H1 (cell line): ENCODE measurements around the gene KLHL14. TPM values are rescaled to one million over a fixed set of nuclear protein-coding genes. Genes with fewer than 3 reads are reported as not detected.

ENCODE experiments used
- CTCF ChIA-PET: fragments of 300-600 bp; sonication (Branson Sonifier 250); formaldehyde crosslinking; loops from one replicate; lab custom pipeline; 2021; ENCODE audit not compliant: partially characterized antibody; lab: Charles Lee
- POLR2A ChIA-PET: fragments of 300-600 bp; sonication (Branson Sonifier 250); formaldehyde crosslinking; loops from one replicate; lab custom pipeline; 2021; ENCODE audit warnings: inconsistent platforms; ENCODE audit not compliant: partially characterized antibody; lab: Charles Lee
- DNase-seq, 2 experiments: peaks; one replicate each; pipeline versions ENCODE4 v3.0.0 to v3.0.0-alpha.2; 2010 to 2022; ENCODE audit warnings: low spot score in 2 of 2, low read depth in 1 of 2, mixed read lengths in 1 of 2
- FAIRE-seq: peaks from 2 replicates; lab custom pipeline; 2011; peaks lifted over from hg19 to GRCh38; lab: Jason Lieb, UNC
- H2AFZ ChIP-seq: 2 replicates; pipeline ENCODE4 v1.8.1; 2012; ENCODE audit warnings: low read length, inconsistent platforms
- H2AK5ac ChIP-seq: 2 replicates; pipeline ENCODE4 v1.6.1; 2013; ENCODE audit warnings: low read depth, low read length
- H2BK120ac ChIP-seq: replicated peaks from 2 replicates; pipeline ENCODE3; 2013; ENCODE audit warnings: low read depth, low read length, inconsistent platforms
- H2BK12ac ChIP-seq: 2 replicates; pipeline ENCODE4 v1.6.1; 2013; ENCODE audit warnings: low read depth, low read length
- H2BK15ac ChIP-seq: 2 replicates; pipeline ENCODE4 v1.6.1; 2013; ENCODE audit warnings: low read length
- H2BK20ac ChIP-seq: 2 replicates; pipeline ENCODE4 v1.6.1; 2013; ENCODE audit warnings: low read length
- H2BK5ac ChIP-seq: 2 replicates; pipeline ENCODE4 v1.6.1; 2013; ENCODE audit warnings: low read depth, low read length
- H3K14ac ChIP-seq: 2 replicates; pipeline ENCODE4 v1.6.1; 2013; ENCODE audit warnings: inconsistent platforms; ENCODE audit not compliant: insufficient read length
- H3K18ac ChIP-seq: 2 replicates; pipeline ENCODE4 v1.6.1; 2013; ENCODE audit warnings: low read length; ENCODE audit errors: extremely low read depth
- H3K23ac ChIP-seq: 2 replicates; pipeline ENCODE4 v1.6.1; 2013; ENCODE audit warnings: inconsistent platforms; ENCODE audit not compliant: insufficient read length
- H3K23me2 ChIP-seq: 2 replicates; pipeline ENCODE4 v1.6.1; 2013; ENCODE audit warnings: low read depth, low read length
- H3K27ac ChIP-seq: 2 replicates; pipeline ENCODE4 v1.6.1; 2011; ENCODE audit warnings: low read depth, low read length, inconsistent platforms
- H3K27me3 ChIP-seq, 4 experiments: replicated peaks in 1 of 4; 1 replicate in 1 of 4; 2 replicates in 3 of 4; pipeline versions ENCODE4 v1.6.1 to v1.8.1; 2011 to 2013; ENCODE audit warnings: low read length in 3 of 4, mild to moderate bottlenecking in 3 of 4, inconsistent platforms in 2 of 4, mixed read lengths in 2 of 4, moderate library complexity in 1 of 4; ENCODE audit not compliant: control insufficient read depth in 3 of 4, insufficient read depth in 3 of 4; ENCODE audit errors: extremely low read depth in 1 of 4
- H3K36me3 ChIP-seq, 4 experiments: 2 replicates each; pipeline versions ENCODE4 v1.6.1 to v1.8.1; 2011 to 2013; ENCODE audit warnings: mild to moderate bottlenecking in 4 of 4, low read length in 3 of 4, moderate library complexity in 2 of 4, control low read depth in 1 of 4, inconsistent platforms in 1 of 4; ENCODE audit not compliant: insufficient read depth in 4 of 4, control insufficient read depth in 2 of 4
- H3K4ac ChIP-seq: replicated peaks from 2 replicates; pipeline ENCODE3; 2013; ENCODE audit warnings: low read length, low read depth, mixed read lengths, inconsistent platforms; ENCODE audit not compliant: insufficient read length
- H3K4me1 ChIP-seq, 4 experiments: replicated peaks in 1 of 4; 1 replicate in 1 of 4; 2 replicates in 3 of 4; pipeline versions ENCODE4 v1.6.1 to v1.8.1; 2011 to 2013; ENCODE audit warnings: low read length in 3 of 4, inconsistent platforms in 2 of 4, mixed read lengths in 1 of 4; ENCODE audit not compliant: insufficient read depth in 4 of 4, control insufficient read depth in 3 of 4
- H3K4me2 ChIP-seq, 2 experiments: 2 replicates each; pipeline versions ENCODE4 v1.6.1 to v1.8.1; 2011 to 2013; ENCODE audit warnings: low read depth in 2 of 2, low read length in 2 of 2, control low read depth in 1 of 2, inconsistent platforms in 1 of 2, mild to moderate bottlenecking in 1 of 2; ENCODE audit not compliant: insufficient read depth in 1 of 2
- H3K4me3 ChIP-seq, 4 experiments: fragments of 200-600, 300-600 bp in 1 of 4; sonication (generic), shearing (Covaris generic), sonication (Bioruptor Twin) in 1 of 4; 2 replicates each; pipeline versions ENCODE4 v1.5.1 to v1.8.1; 2011 to 2016; ENCODE audit warnings: low read length in 4 of 4, low read depth in 3 of 4, control low read depth in 2 of 4, inconsistent platforms in 2 of 4, mild to moderate bottlenecking in 2 of 4, mixed read lengths in 1 of 4, moderate library complexity in 1 of 4; ENCODE audit not compliant: insufficient read depth in 2 of 4; ENCODE audit errors: extremely low read depth in 1 of 4
- H3K56ac ChIP-seq: replicated peaks from 2 replicates; pipeline ENCODE3; 2013; ENCODE audit warnings: low read depth, mild to moderate bottlenecking, mixed read lengths, low read length, inconsistent platforms; ENCODE audit not compliant: insufficient read length
- H3K79me1 ChIP-seq: 2 replicates; pipeline ENCODE4 v1.6.1; 2013; ENCODE audit warnings: low read depth, low read length, control low read depth
- H3K79me2 ChIP-seq, 2 experiments: 2 replicates each; pipeline versions ENCODE4 v1.6.1 to v1.8.1; 2012 to 2013; ENCODE audit warnings: low read length in 2 of 2, mild to moderate bottlenecking in 2 of 2, inconsistent platforms in 1 of 2; ENCODE audit not compliant: insufficient read depth in 2 of 2, control insufficient read depth in 1 of 2
- H3K9ac ChIP-seq, 4 experiments: replicated peaks in 1 of 4; 1 replicate in 1 of 4; 2 replicates in 3 of 4; pipeline versions ENCODE4 v1.6.1 to v1.8.1; 2011 to 2013; ENCODE audit warnings: low read depth in 3 of 4, low read length in 3 of 4, control low read depth in 2 of 4, mild to moderate bottlenecking in 2 of 4, moderate library complexity in 2 of 4, inconsistent platforms in 1 of 4; ENCODE audit errors: extremely low read depth in 1 of 4
- H3K9me3 ChIP-seq, 2 experiments: 2 replicates each; pipeline versions ENCODE4 v1.6.1 to v1.8.1; 2012 to 2013; ENCODE audit warnings: mild to moderate bottlenecking in 2 of 2, moderate library complexity in 2 of 2, control low read depth in 1 of 2, inconsistent platforms in 1 of 2, low read depth in 1 of 2, low read length in 1 of 2, mixed read lengths in 1 of 2; ENCODE audit not compliant: insufficient read depth in 2 of 2
- H4K20me1 ChIP-seq, 2 experiments: replicated peaks in 1 of 2; 2 replicates each; pipeline versions ENCODE3 to v1.8.1; 2011 to 2013; ENCODE audit warnings: inconsistent platforms in 2 of 2, low read length in 2 of 2, mild to moderate bottlenecking in 1 of 2; ENCODE audit not compliant: insufficient read depth in 2 of 2, control insufficient read depth in 1 of 2
- H4K5ac ChIP-seq: 2 replicates; pipeline ENCODE4 v1.6.1; 2013; ENCODE audit warnings: low read length, low read depth, mixed read lengths, inconsistent platforms; ENCODE audit not compliant: insufficient read length
- H4K8ac ChIP-seq: 2 replicates; pipeline ENCODE4 v1.8.0; 2013; ENCODE audit warnings: mild to moderate bottlenecking, moderate library complexity, low read length, inconsistent platforms; ENCODE audit not compliant: insufficient read depth; ENCODE audit errors: extremely low read depth
- H4K91ac ChIP-seq: replicated peaks from 2 replicates; pipeline ENCODE3; 2013; ENCODE audit warnings: low read length, mixed read lengths, inconsistent platforms; ENCODE audit not compliant: insufficient read length
- BACH1 ChIP-seq: IDR thresholded peaks from 2 replicates; pipeline ENCODE4 v1.6.1; 2012; ENCODE audit warnings: low read length, improper control_type of control experiment
- BCL11A ChIP-seq, 2 experiments: IDR thresholded peaks; one replicate each; pipeline ENCODE4 v1.6.1; 2011; ENCODE audit warnings: low read depth in 2 of 2, low read length in 2 of 2, mild to moderate bottlenecking in 2 of 2
- CHD2 ChIP-seq: IDR thresholded peaks from 2 replicates; pipeline ENCODE4 v1.6.1; 2012; ENCODE audit warnings: low read length, improper control_type of control experiment
- EGR1 ChIP-seq: IDR thresholded peaks from 2 replicates; pipeline ENCODE4 v1.6.1; 2011; ENCODE audit warnings: low read depth, low read length, borderline replicate concordance
- FOSL1 ChIP-seq: IDR thresholded peaks from 2 replicates; pipeline ENCODE4 v1.6.1; 2011; ENCODE audit warnings: mild to moderate bottlenecking, low read depth, low read length, moderate library complexity; ENCODE audit not compliant: insufficient read depth
- GABPA ChIP-seq: IDR thresholded peaks from 2 replicates; pipeline ENCODE4 v1.6.1; 2011; ENCODE audit warnings: mild to moderate bottlenecking, low read length, moderate library complexity, borderline replicate concordance; ENCODE audit not compliant: insufficient read depth
- KDM5A ChIP-seq: fragments of 200-600 bp; IDR thresholded peaks from 2 replicates; pipeline ENCODE4 v1.7.1; 2012; ENCODE audit warnings: mild to moderate bottlenecking, low read length, inconsistent platforms, mixed read lengths
- NANOG ChIP-seq: IDR thresholded peaks from 2 replicates; pipeline ENCODE4 v1.6.1; 2011; ENCODE audit warnings: low read length, low read depth, mild to moderate bottlenecking, inconsistent platforms; ENCODE audit not compliant: insufficient read depth, poor library complexity, severe bottlenecking
- POLR2AphosphoS5 ChIP-seq: IDR thresholded peaks from 2 replicates; pipeline ENCODE4 v1.6.1; 2011; ENCODE audit warnings: low read depth, low read length
- SIN3A ChIP-seq, 2 experiments: IDR thresholded peaks in 1 of 2; conservative IDR thresholded peaks in 1 of 2; 2 replicates each; pipeline ENCODE4 v1.6.1; 2011 to 2012; ENCODE audit warnings: low read length in 2 of 2, improper control_type of control experiment in 1 of 2, low read depth in 1 of 2, mild to moderate bottlenecking in 1 of 2
- TCF12 ChIP-seq: IDR thresholded peaks from 2 replicates; pipeline ENCODE4 v1.6.1; 2011; ENCODE audit warnings: low read depth, mild to moderate bottlenecking, low read length
- WGBS, 2 experiments: shearing (Covaris generic) in 1 of 2; methylation state at CpG; one replicate each; pipeline versions ENCODE4 v1.1.6 to v1.1.7; 2013 to 2015; ENCODE audit warnings: low lambda C conversion rate in 2 of 2, mixed read lengths in 2 of 2, inconsistent platforms in 1 of 2, low coverage in 1 of 2, missing lambda C conversion rate in 1 of 2; ENCODE audit not compliant: insufficient replicate concordance in 2 of 2, insufficient coverage in 1 of 2, insufficient read length in 1 of 2; ENCODE audit errors: extremely low coverage in 1 of 2, missing lambda C conversion rate in 1 of 2; 5-methylcytosine and 5-hydroxymethylcytosine counted together
- polyA plus RNA-seq, 7 experiments: library from polyadenylated mRNA; depleted of rRNA in 3 of 7; stranded (reverse) in 5 of 7; unstranded in 2 of 7; fragments of >200 nt in 5 of 7; fragments of 200-250 nt in 2 of 7; gene quantifications; 1 replicate in 5 of 7; 2 replicates in 1 of 7; 4 replicates in 1 of 7; pipeline versions ENCODE4 v1.2.1 to v1.2.3, GENCODE V29; 2011 to 2013; ENCODE audit warnings: missing spikeins in 2 of 7, mixed read lengths in 2 of 7
- total RNA-seq: library from RNA; stranded (reverse); fragmentation: NEBNext Ultra II Directional; extraction: Animal tissue kit (Norgen Biotek cat#: 25700); gene quantifications from 2 replicates; pipeline ENCODE4 v1.2.1, GENCODE V29; 2021

KLHL14 gene
- total and polyA plus RNA-seq, 2 of the 8 experiments (the other 6 are each of a cell fraction or from before 2014, with no cell fraction given), result 1.1 to 1.2 TPM

- no peak overlapping the region for H4K91ac ChIP-seq
- no peak overlapping the region for H3K9ac ChIP-seq
- no peak overlapping the region for H3K18ac ChIP-seq
- 0 out of 2 replicates have a peak overlapping the region, but pooled peaks have one; percentile 19 for H2BK12ac ChIP-seq
- no peak overlapping the region for H3K4me3 ChIP-seq
- POLR2A ChIA-PET, result interaction anchor here (0.6 kb wide), 1 partner anchor 545 kb away, joined by 3 read pairs; no protein-coding TSS in a partner anchor
- 93% methylated on average over 2 of the region's 2 CpGs; no CpG with 5 or more reads in 1 of the 2 experiments for WGBS, 2 experiments
- H3K4me1 ChIP-seq, result no peaks in the 10 kb centered on the region
- no peaks in the 10 kb centered on the region for H3K79me1 ChIP-seq
- H3K9me3 ChIP-seq, result no peaks in the 10 kb centered on the region
- H4K5ac ChIP-seq, result no peak overlapping the region
- no peak overlapping the region for H2BK15ac ChIP-seq
- no peaks in the 10 kb centered on the region for H4K20me1 ChIP-seq
- no peak overlapping the region for H3K4ac ChIP-seq
- H2BK120ac ChIP-seq, result no peak overlapping the region
- H3K36me3 ChIP-seq, result no peaks in the 10 kb centered on the region
- H2AK5ac ChIP-seq, result no peak overlapping the region
- H3K27ac ChIP-seq, result no peak overlapping the region
- no peak overlapping the region for H3K14ac ChIP-seq
- H3K56ac ChIP-seq, result no peak overlapping the region
- DNase-seq (no peak), FAIRE-seq (no peak)
- H3K27me3 ChIP-seq, result peaks cover 0 to 1% (median 0%) of the 10 kb centered on the region in 4 experiments; a peak in 1 of 7 replicates
- no peak overlapping the region for H3K4me2 ChIP-seq
- no peak overlapping the region for H2BK5ac ChIP-seq
- no peak overlapping the region for H4K8ac ChIP-seq
- H3K23me2 ChIP-seq, result no peaks in the 10 kb centered on the region
- H3K79me2 ChIP-seq, result no peaks in the 10 kb centered on the region
- no peak overlapping the region for H2BK20ac ChIP-seq
- no peak for TF ChIP-seq BACH1
- TF ChIP-seq NANOG, result no peak
- TF ChIP-seq FOSL1, result no peak
- TF ChIP-seq KDM5A, result no peak
- TF ChIP-seq TCF12, result no peak
- TF ChIP-seq POLR2AphosphoS5, result no peak
- no peak for TF ChIP-seq SIN3A (conservative IDR thresholded peaks at IDR 0.05 in 1 of 2, IDR thresholded peaks at IDR 0.05 in 1 of 2; ENCODE audit: low read depth in 1 of 2, low read length in 2 of 2)
- TF ChIP-seq BCL11A (IDR thresholded peaks at IDR 0.05; ENCODE audit: low read depth in 2 of 2, low read length in 2 of 2), result no peak
- no peak for TF ChIP-seq EGR1
- TF ChIP-seq CHD2, result no peak
- TF ChIP-seq GABPA, result no peak
- TF ChIP-seq, all 59 proteins: peak for 0
- Histone ChIP-seq H3K23ac (no peak overlapping the region), H2AFZ (no peak overlapping the region)
- CTCF ChIA-PET, result interaction anchor here (1.3 to 1.9 kb wide), 2 partner anchors 13 to 45 kb away, joined by 3 to 5 read pairs; no protein-coding TSS in a partner anchor
These were observed 143.5 kb downstream of the KLHL14 start for GRCh38 chr18:32629292-32629691.
